BLaER1 (cell line): ENCODE measurements around the gene ARHGAP24.
A peak's percentile ranks its signal among the peaks of the same experiment; 100 is the strongest.

Experiments used
- H3K27ac ChIP-seq: shearing (Covaris generic); formaldehyde crosslinking; 2 replicates; pipeline ENCODE4 v1.8.1; 2022
- H3K27me3 ChIP-seq: shearing (Covaris generic); formaldehyde crosslinking; 2 replicates; pipeline ENCODE4 v1.8.1; 2022
- H3K36me3 ChIP-seq: shearing (Covaris generic); formaldehyde crosslinking; 2 replicates; pipeline ENCODE4 v1.8.1; 2022
- H3K4me1 ChIP-seq: shearing (Covaris generic); formaldehyde crosslinking; 2 replicates; pipeline ENCODE4 v1.8.1; 2022
- H3K4me2 ChIP-seq: shearing (Covaris generic); formaldehyde crosslinking; 2 replicates; pipeline ENCODE4 v1.8.1; 2022
- H3K4me3 ChIP-seq: shearing (Covaris generic); formaldehyde crosslinking; 2 replicates; pipeline ENCODE4 v1.8.1; 2022
- H3K9ac ChIP-seq: shearing (Covaris generic); formaldehyde crosslinking; 2 replicates; pipeline ENCODE4 v1.8.1; 2022
- H3K9me3 ChIP-seq: shearing (Covaris generic); formaldehyde crosslinking; 2 replicates; pipeline ENCODE4 v1.8.1; 2022
- H4K20me1 ChIP-seq: shearing (Covaris generic); formaldehyde crosslinking; 2 replicates; pipeline ENCODE4 v1.8.1; 2022
- Cebpa-rat ChIP-seq: shearing (Covaris generic); IDR thresholded peaks from 2 replicates; pipeline ENCODE4 v1.8.1; 2022

Gene ARHGAP24

DNA sequence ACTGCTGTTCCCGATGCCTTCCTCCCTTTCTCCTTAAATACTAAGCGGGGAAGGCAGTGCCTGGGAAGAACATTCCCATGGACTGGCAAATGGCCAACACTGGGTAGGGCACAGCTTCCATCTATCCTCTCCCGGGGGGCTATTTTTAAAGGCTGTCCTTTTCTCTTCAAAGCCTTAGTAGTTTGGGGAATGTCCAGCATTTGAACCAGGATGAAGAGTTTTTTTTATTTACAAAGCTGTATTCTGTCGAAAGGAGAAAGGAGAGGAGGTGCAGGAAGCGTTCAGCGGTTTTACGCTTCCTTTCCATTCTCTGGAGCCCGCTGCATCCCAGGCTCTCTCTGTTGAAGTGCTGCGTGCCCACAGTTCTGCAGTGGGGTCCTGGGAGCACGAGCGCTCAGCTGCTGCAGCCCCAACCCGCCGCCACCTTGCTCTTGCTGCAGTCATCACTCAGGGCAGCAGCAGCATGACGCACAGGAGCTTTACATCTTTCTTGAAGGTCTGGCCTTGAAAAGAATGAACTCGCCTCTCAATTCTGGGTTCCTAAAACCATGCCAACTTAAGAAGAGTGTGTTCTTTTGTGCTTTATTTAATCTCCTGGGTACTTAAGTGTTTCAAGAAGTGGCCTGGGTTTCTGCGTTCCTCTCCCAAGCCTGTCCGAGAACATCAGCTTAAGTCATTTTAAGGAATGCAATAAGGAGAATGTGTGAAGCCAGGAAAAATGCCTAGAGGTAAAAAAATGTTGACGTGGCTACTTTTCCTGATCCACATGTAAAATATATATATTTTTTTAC, 457.7 kb downstream of the ARHGAP24 start:
- Histone ChIP-seq H3K36me3 (no peaks in the 10 kb centered on the region), H3K4me3 (no peak overlapping the region), H3K27me3 (no peaks in the 10 kb centered on the region), H3K27ac (no peak overlapping the region), H3K4me1 (peaks cover 57% of the 10 kb centered on the region), H3K4me2 (peak overlapping the region; percentile 73), H4K20me1 (no peaks in the 10 kb centered on the region), H3K9me3 (no peaks in the 10 kb centered on the region), H3K9ac (no peak overlapping the region)
- TF ChIP-seq Cebpa-rat = no peak

DNA sequence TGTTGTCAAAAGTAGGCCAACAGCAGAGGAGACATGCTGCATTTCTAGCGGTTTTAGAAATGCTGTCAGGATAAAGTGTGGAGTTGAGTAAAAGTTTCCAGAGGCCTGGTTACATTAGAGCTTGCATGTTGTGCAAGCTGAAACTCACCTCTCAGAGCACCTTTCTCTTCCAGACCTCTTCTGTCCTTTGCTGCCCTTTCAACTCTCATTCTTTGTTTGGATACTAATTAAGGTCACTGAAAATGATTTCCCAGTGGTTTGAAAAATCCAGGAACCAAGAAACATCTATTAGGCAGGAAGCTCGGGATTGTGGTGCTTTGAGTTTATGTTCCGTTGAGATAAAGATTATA, 458.3 kb downstream of the ARHGAP24 start:
- H3K4me1 ChIP-seq = peaks cover 52% of the 10 kb centered on the region
- TF ChIP-seq Cebpa-rat = no peak
- no peak overlapping the region for H3K4me3 ChIP-seq

GRCh38 chr4:85937507-85937906, 462.6 kb downstream of the ARHGAP24 start:
- Histone ChIP-seq H3K27ac (no peak overlapping the region), H3K4me1 (peaks cover 22% of the 10 kb centered on the region), H3K4me2 (no peak overlapping the region), H3K9ac (no peak overlapping the region), H3K36me3 (no peaks in the 10 kb centered on the region), H3K4me3 (no peak overlapping the region), H4K20me1 (no peaks in the 10 kb centered on the region), H3K27me3 (no peaks in the 10 kb centered on the region), H3K9me3 (no peaks in the 10 kb centered on the region)
- TF ChIP-seq Cebpa-rat = no peak

More for the DNA sequence above, 458.3 kb downstream of the ARHGAP24 start:
- H3K4me2 ChIP-seq = peak overlapping the region; percentile 73
- H4K20me1 ChIP-seq = no peaks in the 10 kb centered on the region
- no peaks in the 10 kb centered on the region for H3K27me3 ChIP-seq
- no peak overlapping the region for H3K9ac ChIP-seq
- H3K9me3 ChIP-seq = no peaks in the 10 kb centered on the region
- no peaks in the 10 kb centered on the region for H3K36me3 ChIP-seq
- H3K27ac ChIP-seq = no peak overlapping the region

- H3K27ac ChIP-seq = no peak overlapping the region
- no peak overlapping the region for H3K4me2 ChIP-seq
- H3K36me3 ChIP-seq = no peaks in the 10 kb centered on the region
- no peaks in the 10 kb centered on the region for H3K27me3 ChIP-seq
- TF ChIP-seq Cebpa-rat = no peak
- no peak overlapping the region for H3K4me3 ChIP-seq
- H3K4me1 ChIP-seq = peaks cover 16% of the 10 kb centered on the region
- H4K20me1 ChIP-seq = no peaks in the 10 kb centered on the region
- H3K9ac ChIP-seq = no peak overlapping the region
- no peaks in the 10 kb centered on the region for H3K9me3 ChIP-seq
These were observed 463.1 kb downstream of the ARHGAP24 start for GRCh38 chr4:85938062-85938461.

DNA sequence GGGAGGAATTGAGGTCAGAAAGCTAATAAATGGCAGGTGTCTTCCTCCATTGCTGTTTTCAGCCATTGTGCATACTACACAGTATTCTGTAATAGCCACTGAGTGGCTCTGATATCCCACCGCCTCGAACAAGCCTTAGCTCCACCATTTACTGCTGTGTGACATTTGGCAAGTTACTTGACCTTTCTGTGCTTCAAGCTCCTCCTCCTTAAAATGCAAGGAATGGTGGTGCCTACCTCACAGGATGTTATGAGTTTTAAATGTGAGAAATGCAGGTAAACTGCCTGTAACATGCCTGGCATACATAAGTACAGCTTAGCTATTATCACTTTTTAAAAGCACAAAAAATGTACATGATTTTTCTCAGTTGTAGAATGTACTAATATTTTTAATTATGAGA, 464.0 kb downstream of the ARHGAP24 start:
- Histone ChIP-seq H4K20me1 (no peaks in the 10 kb centered on the region), H3K4me1 (peaks cover 8% of the 10 kb centered on the region), H3K27me3 (no peaks in the 10 kb centered on the region), H3K4me3 (no peak overlapping the region), H3K27ac (no peak overlapping the region), H3K36me3 (no peaks in the 10 kb centered on the region), H3K4me2 (no peak overlapping the region), H3K9me3 (no peaks in the 10 kb centered on the region), H3K9ac (no peak overlapping the region)
- no peak for TF ChIP-seq Cebpa-rat

DNA sequence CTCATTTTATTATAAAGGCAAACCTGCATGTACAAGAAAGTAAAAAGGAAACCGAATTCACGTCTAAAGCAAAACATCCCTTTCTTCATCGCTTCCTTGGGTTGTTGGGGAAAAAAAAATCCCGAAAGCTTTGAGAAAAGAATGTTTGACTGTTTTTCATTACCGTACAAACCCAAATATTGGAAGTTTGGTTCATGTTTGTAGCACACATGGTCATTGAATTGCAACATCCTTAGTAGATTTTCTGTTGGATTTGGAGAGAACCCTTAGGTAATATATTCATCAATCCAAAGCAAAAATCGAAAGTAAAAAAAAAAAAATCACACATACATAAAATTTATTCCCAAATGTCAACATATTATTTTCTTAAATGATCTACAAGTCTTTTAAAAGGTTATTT, 464.6 kb downstream of the ARHGAP24 start:
- Histone ChIP-seq H4K20me1 (no peaks in the 10 kb centered on the region), H3K4me2 (no peak overlapping the region), H3K27me3 (no peaks in the 10 kb centered on the region), H3K4me3 (no peak overlapping the region), H3K9ac (no peak overlapping the region), H3K36me3 (no peaks in the 10 kb centered on the region), H3K4me1 (peaks cover under 1% of the 10 kb centered on the region), H3K9me3 (no peaks in the 10 kb centered on the region), H3K27ac (no peak overlapping the region)
- TF ChIP-seq Cebpa-rat = no peak

DNA sequence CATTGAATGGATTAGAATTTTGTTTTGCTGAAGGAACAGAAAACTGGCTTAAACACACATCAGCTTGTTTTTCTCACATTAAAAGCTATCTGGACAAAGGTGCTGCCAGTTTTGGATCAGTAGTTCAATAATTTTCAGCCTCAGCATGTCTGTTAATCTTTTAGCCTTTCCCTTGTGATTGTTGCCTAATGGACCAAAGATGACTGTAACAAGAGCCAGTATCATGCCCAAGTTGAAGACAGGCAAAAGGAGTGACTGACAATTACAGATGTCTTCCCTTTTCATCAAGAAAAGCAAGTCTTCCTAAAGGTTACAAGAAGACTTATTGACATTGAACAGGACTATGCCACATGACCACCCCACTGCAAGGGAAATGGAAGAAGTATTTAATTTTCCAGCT, 465.2 kb downstream of the ARHGAP24 start:
- no peak for TF ChIP-seq Cebpa-rat
- no peaks in the 10 kb centered on the region for H3K4me1 ChIP-seq
- no peaks in the 10 kb centered on the region for H3K27me3 ChIP-seq
- no peak overlapping the region for H3K4me3 ChIP-seq
- no peaks in the 10 kb centered on the region for H3K36me3 ChIP-seq
- H3K27ac ChIP-seq = no peak overlapping the region
- no peak overlapping the region for H3K4me2 ChIP-seq
- no peaks in the 10 kb centered on the region for H3K9me3 ChIP-seq
- H3K9ac ChIP-seq = no peak overlapping the region
- no peaks in the 10 kb centered on the region for H4K20me1 ChIP-seq

- no peaks in the 10 kb centered on the region for H3K9me3 ChIP-seq
- H3K27ac ChIP-seq = no peak overlapping the region
- H3K36me3 ChIP-seq = no peaks in the 10 kb centered on the region
- no peak for TF ChIP-seq Cebpa-rat
- H3K4me1 ChIP-seq = no peaks in the 10 kb centered on the region
- no peak overlapping the region for H3K4me3 ChIP-seq
- H3K4me2 ChIP-seq = no peak overlapping the region
- no peaks in the 10 kb centered on the region for H3K27me3 ChIP-seq
- H3K9ac ChIP-seq = no peak overlapping the region
- no peaks in the 10 kb centered on the region for H4K20me1 ChIP-seq
These were observed 467.2 kb downstream of the ARHGAP24 start for GRCh38 chr4:85942107-85942506.

DNA sequence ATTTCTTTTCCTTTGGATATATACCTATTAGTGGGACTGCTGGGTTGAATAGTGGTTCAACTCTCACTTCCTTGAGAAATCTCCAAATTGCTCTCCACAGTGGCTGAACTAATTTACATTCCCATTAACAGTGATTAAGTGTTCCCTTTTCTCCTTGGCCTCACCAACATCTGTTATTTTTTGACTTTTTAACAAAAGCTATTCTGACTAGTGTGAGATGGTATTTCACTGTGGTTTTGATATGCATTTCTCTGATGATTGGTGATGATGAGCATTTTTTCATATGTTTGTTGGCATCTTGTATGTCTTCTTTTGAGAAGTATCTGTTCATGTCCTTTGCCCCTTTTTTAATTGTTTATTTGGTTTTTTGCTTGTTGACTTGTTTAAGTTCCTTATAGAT, 471.9 kb downstream of the ARHGAP24 start:
- Histone ChIP-seq H3K27ac (no peak overlapping the region), H4K20me1 (no peaks in the 10 kb centered on the region), H3K36me3 (no peaks in the 10 kb centered on the region), H3K27me3 (no peaks in the 10 kb centered on the region), H3K9me3 (no peaks in the 10 kb centered on the region), H3K4me2 (no peak overlapping the region), H3K4me3 (no peak overlapping the region), H3K9ac (no peak overlapping the region), H3K4me1 (no peaks in the 10 kb centered on the region)
- TF ChIP-seq Cebpa-rat = no peak

GRCh38 chr4:85951099-85951498, 476.1 kb downstream of the ARHGAP24 start:
- no peak overlapping the region for H3K9ac ChIP-seq
- H3K4me3 ChIP-seq = no peak overlapping the region
- H3K36me3 ChIP-seq = no peaks in the 10 kb centered on the region
- no peaks in the 10 kb centered on the region for H3K4me1 ChIP-seq
- H3K9me3 ChIP-seq = no peaks in the 10 kb centered on the region
- H3K4me2 ChIP-seq = no peak overlapping the region
- no peak for TF ChIP-seq Cebpa-rat
- no peaks in the 10 kb centered on the region for H4K20me1 ChIP-seq
- no peak overlapping the region for H3K27ac ChIP-seq
- no peaks in the 10 kb centered on the region for H3K27me3 ChIP-seq

GRCh38 chr4:85952528-85952927, 477.6 kb downstream of the ARHGAP24 start:
- Histone ChIP-seq H3K9me3 (no peaks in the 10 kb centered on the region), H3K4me2 (no peak overlapping the region), H4K20me1 (no peaks in the 10 kb centered on the region), H3K4me3 (no peak overlapping the region), H3K9ac (no peak overlapping the region), H3K36me3 (no peaks in the 10 kb centered on the region), H3K27ac (no peak overlapping the region), H3K4me1 (no peaks in the 10 kb centered on the region), H3K27me3 (no peaks in the 10 kb centered on the region)
- no peak for TF ChIP-seq Cebpa-rat
